ENCODE results near the gene RPL27.

The RPL27 gene

GRCh38 chr17:43006639-43007551 lies 8.7 kb downstream of the RPL27 start, which contains the start of gene IFI35:
Gene IFI35, plus strand, starts transcription at chr17:43006784. Its CDS starts 164 bp downstream, at chr17:43006948.
- Histone ChIP-seq H3K4me1 (ENCODE audit: control insufficient read depth in 1 of 2, insufficient read depth in 2 of 2, low read length in 2 of 2) (peaks cover 0 to 3% of the 10 kb centered on the region in 2 experiments), H2BK120ac (ENCODE audit: insufficient read depth, low read length, poor library complexity) (no peak within 1 kb of the TSS), H3K18ac (ENCODE audit: low read length) (no peak within 1 kb of the TSS), H3K36me3 (ENCODE audit: control insufficient read depth in 1 of 2, insufficient read depth in 2 of 2, low read length in 2 of 2) (peaks cover 16 to 19% of the 10 kb centered on the region in 2 experiments), H3K4me2 (ENCODE audit: low read length) (peak within 1 kb of the TSS; percentile 19), H4K12ac (ENCODE audit: low read depth, low read length) (no peak within 1 kb of the TSS), H3K79me2 (ENCODE audit: control insufficient read depth, insufficient read depth, low read length, poor library complexity) (no peaks in the 10 kb centered on the region), H3K4ac (ENCODE audit: low read depth, low read length) (no peak within 1 kb of the TSS), H3K9ac (ENCODE audit: low read length) (no peak within 1 kb of the TSS), H2BK5ac (ENCODE audit: low read depth, low read length, poor library complexity) (no peak within 1 kb of the TSS), H3K27ac (ENCODE audit: low read depth, low read length) (no peak within 1 kb of the TSS), H3K9me3 (ENCODE audit: insufficient read depth, low read depth, low read length) (no peaks in the 10 kb centered on the region), H2BK12ac (ENCODE audit: low read length) (no peak within 1 kb of the TSS), H3K79me1 (ENCODE audit: low read length) (no peaks in the 10 kb centered on the region), H4K8ac (ENCODE audit: low read depth, low read length) (peak within 1 kb of the TSS; percentile 57), H3K23ac (ENCODE audit: low read length) (no peak within 1 kb of the TSS), H3K27me3 (ENCODE audit: insufficient read depth, low read length) (no peaks in the 10 kb centered on the region), H3K4me3 (ENCODE audit: low read depth, low read length) (no peak within 1 kb of the TSS), H2AFZ (ENCODE audit: insufficient read depth, low read length, poor library complexity) (no peak within 1 kb of the TSS), H3K14ac (ENCODE audit: low read length) (no peak within 1 kb of the TSS), H2AK5ac (ENCODE audit: low read length) (no peak within 1 kb of the TSS), H4K91ac (ENCODE audit: low read depth, low read length) (no peak within 1 kb of the TSS)
- peak; percentile 70 to 85 for DNase-seq
- WGBS (ENCODE audit: extremely low coverage, insufficient coverage, insufficient read length), result no CpG with 5 or more reads among the region's 18 CpGs

GRCh38 chr17:43010667-43011308 lies 12.6 kb downstream of the RPL27 start:
- no CpG with 5 or more reads among the region's 5 CpGs for WGBS (ENCODE audit: extremely low coverage, insufficient coverage, insufficient read length)
- Histone ChIP-seq H2AK5ac (ENCODE audit: low read length) (no peak overlapping the region), H4K12ac (ENCODE audit: low read depth, low read length) (no peak overlapping the region), H3K18ac (ENCODE audit: low read length) (no peak overlapping the region), H3K4ac (ENCODE audit: low read depth, low read length) (no peak overlapping the region), H3K27me3 (ENCODE audit: insufficient read depth, low read length) (no peaks in the 10 kb centered on the region), H2BK120ac (ENCODE audit: insufficient read depth, low read length, poor library complexity) (no peak overlapping the region), H3K36me3 (ENCODE audit: control insufficient read depth in 1 of 2, insufficient read depth in 2 of 2, low read length in 2 of 2) (peaks cover 17 to 22% of the 10 kb centered on the region in 2 experiments), H2AFZ (ENCODE audit: insufficient read depth, low read length, poor library complexity) (no peak overlapping the region), H3K79me2 (ENCODE audit: control insufficient read depth, insufficient read depth, low read length, poor library complexity) (no peaks in the 10 kb centered on the region), H3K9ac (ENCODE audit: low read length) (no peak overlapping the region), H3K4me1 (ENCODE audit: control insufficient read depth in 1 of 2, insufficient read depth in 2 of 2, low read length in 2 of 2) (peaks cover 0 to 3% of the 10 kb centered on the region in 2 experiments), H3K79me1 (ENCODE audit: low read length) (no peaks in the 10 kb centered on the region), H3K14ac (ENCODE audit: low read length) (no peak overlapping the region), H3K9me3 (ENCODE audit: insufficient read depth, low read depth, low read length) (peaks cover 2% of the 10 kb centered on the region), H4K8ac (ENCODE audit: low read depth, low read length) (no peak overlapping the region), H3K23ac (ENCODE audit: low read length) (no peak overlapping the region), H3K4me3 (ENCODE audit: low read depth, low read length) (no peak overlapping the region), H2BK5ac (ENCODE audit: low read depth, low read length, poor library complexity) (no peak overlapping the region), H4K91ac (ENCODE audit: low read depth, low read length) (no peak overlapping the region), H2BK12ac (ENCODE audit: low read length) (no peak overlapping the region), H3K4me2 (ENCODE audit: low read length) (no peak overlapping the region), H3K27ac (ENCODE audit: low read depth, low read length) (no peak overlapping the region)
- peak in 1 of 2 donors; percentile 46 for DNase-seq

GRCh38 chr17:43011728-43012472 lies 13.7 kb downstream of the RPL27 start:
- H3K9ac ChIP-seq (ENCODE audit: low read length), result no peak overlapping the region

GRCh38 chr17:43013296-43013695 lies 15.1 kb downstream of the RPL27 start:
- Histone ChIP-seq H3K23ac (ENCODE audit: low read length) (no peak overlapping the region), H2AFZ (ENCODE audit: insufficient read depth, low read length, poor library complexity) (no peak overlapping the region), H3K4me3 (ENCODE audit: low read depth, low read length) (no peak overlapping the region), H2BK12ac (ENCODE audit: low read length) (no peak overlapping the region), H3K14ac (ENCODE audit: low read length) (no peak overlapping the region), H2AK5ac (ENCODE audit: low read length) (no peak overlapping the region), H3K79me1 (ENCODE audit: low read length) (no peaks in the 10 kb centered on the region), H2BK5ac (ENCODE audit: low read depth, low read length, poor library complexity) (no peak overlapping the region), H4K12ac (ENCODE audit: low read depth, low read length) (no peak overlapping the region), H3K27me3 (ENCODE audit: insufficient read depth, low read length) (no peaks in the 10 kb centered on the region), H3K4ac (ENCODE audit: low read depth, low read length) (no peak overlapping the region), H4K91ac (ENCODE audit: low read depth, low read length) (no peak overlapping the region), H3K27ac (ENCODE audit: low read depth, low read length) (no peak overlapping the region), H4K8ac (ENCODE audit: low read depth, low read length) (no peak overlapping the region), H3K4me1 (ENCODE audit: control insufficient read depth in 1 of 2, insufficient read depth in 2 of 2, low read length in 2 of 2) (peaks cover 2 to 4% of the 10 kb centered on the region in 2 experiments), H2BK120ac (ENCODE audit: insufficient read depth, low read length, poor library complexity) (no peak overlapping the region), H3K9ac (ENCODE audit: low read length) (no peak overlapping the region), H3K79me2 (ENCODE audit: control insufficient read depth, insufficient read depth, low read length, poor library complexity) (no peaks in the 10 kb centered on the region), H3K18ac (ENCODE audit: low read length) (no peak overlapping the region), H3K4me2 (ENCODE audit: low read length) (no peak overlapping the region), H3K36me3 (ENCODE audit: control insufficient read depth in 1 of 2, insufficient read depth in 2 of 2, low read length in 2 of 2) (peaks cover 34 to 39% of the 10 kb centered on the region in 2 experiments), H3K9me3 (ENCODE audit: insufficient read depth, low read depth, low read length) (peaks cover 2% of the 10 kb centered on the region)
- WGBS (ENCODE audit: extremely low coverage, insufficient coverage, insufficient read length), result no CpG with 5 or more reads among the region's 8 CpGs
- DNase-seq, result peak in 1 of 2 donors; percentile 26

More at GRCh38 chr17:43011728-43012472, 13.7 kb downstream of the RPL27 start:
- no peaks in the 10 kb centered on the region for H3K27me3 ChIP-seq (ENCODE audit: insufficient read depth, low read length)
- H2BK120ac ChIP-seq (ENCODE audit: insufficient read depth, low read length, poor library complexity), result no peak overlapping the region
- H2BK5ac ChIP-seq (ENCODE audit: low read depth, low read length, poor library complexity), result no peak overlapping the region
- H3K4me2 ChIP-seq (ENCODE audit: low read length), result no peak overlapping the region
- no peak overlapping the region for H4K8ac ChIP-seq (ENCODE audit: low read depth, low read length)
- no peak overlapping the region for H3K4ac ChIP-seq (ENCODE audit: low read depth, low read length)
- H3K4me1 ChIP-seq (ENCODE audit: control insufficient read depth in 1 of 2, insufficient read depth in 2 of 2, low read length in 2 of 2), result peaks cover 0 to under 1% of the 10 kb centered on the region in 2 experiments
- peaks cover 26 to 31% of the 10 kb centered on the region in 2 experiments for H3K36me3 ChIP-seq (ENCODE audit: control insufficient read depth in 1 of 2, insufficient read depth in 2 of 2, low read length in 2 of 2)
- no peaks in the 10 kb centered on the region for H3K79me1 ChIP-seq (ENCODE audit: low read length)
- peaks cover 2% of the 10 kb centered on the region for H3K9me3 ChIP-seq (ENCODE audit: insufficient read depth, low read depth, low read length)
- no peak overlapping the region for H3K4me3 ChIP-seq (ENCODE audit: low read depth, low read length)
- no peak overlapping the region for H2BK12ac ChIP-seq (ENCODE audit: low read length)
- H3K79me2 ChIP-seq (ENCODE audit: control insufficient read depth, insufficient read depth, low read length, poor library complexity), result no peaks in the 10 kb centered on the region
- no peak overlapping the region for H4K12ac ChIP-seq (ENCODE audit: low read depth, low read length)
- H2AFZ ChIP-seq (ENCODE audit: insufficient read depth, low read length, poor library complexity), result no peak overlapping the region
- no peak overlapping the region for H4K91ac ChIP-seq (ENCODE audit: low read depth, low read length)
- no peak for DNase-seq
- no peak overlapping the region for H2AK5ac ChIP-seq (ENCODE audit: low read length)
- no peak overlapping the region for H3K27ac ChIP-seq (ENCODE audit: low read depth, low read length)
- no peak overlapping the region for H3K18ac ChIP-seq (ENCODE audit: low read length)
- no peak overlapping the region for H3K23ac ChIP-seq (ENCODE audit: low read length)
- WGBS (ENCODE audit: extremely low coverage, insufficient coverage, insufficient read length), result no CpG with 5 or more reads among the region's 15 CpGs
- H3K14ac ChIP-seq (ENCODE audit: low read length), result no peak overlapping the region

All from trophoblast cell (in vitro differentiated cells and primary cell).